MM.1S (cell line): ENCODE results near the gene KRT79.

Experiments used
- DNase-seq: peaks from one replicate; pipeline ENCODE4 v3.0.0-alpha.2; 2015
- H2AFZ ChIP-seq: fragments of 300-600 bp; sonication (generic); 2 replicates; pipeline ENCODE4 v1.6.0; 2016; ENCODE audit warnings: antibody characterized with exemption, low read length
- H3F3A ChIP-seq: fragments of 300-600 bp; sonication (generic); 2 replicates; pipeline ENCODE4 v1.6.1; 2016; ENCODE audit warnings: mild to moderate bottlenecking, antibody characterized with exemption, low read length, moderate library complexity, mixed read lengths; ENCODE audit not compliant: insufficient read depth
- H3K27ac ChIP-seq: fragments of 300-600 bp; sonication (generic); 2 replicates; pipeline ENCODE4 v1.5.1; 2016; ENCODE audit warnings: mild to moderate bottlenecking, low read length
- H3K27me3 ChIP-seq: fragments of 300-600 bp; sonication (generic); replicated peaks from 2 replicates; pipeline ENCODE4 v1.6.0; 2016; ENCODE audit warnings: low read length; ENCODE audit not compliant: insufficient read depth
- H3K36me3 ChIP-seq: fragments of 300-600 bp; sonication (generic); replicated peaks from 2 replicates; pipeline ENCODE4 v1.6.1; 2016; ENCODE audit warnings: mild to moderate bottlenecking, low read length, mixed read lengths; ENCODE audit not compliant: insufficient read depth
- H3K4me1 ChIP-seq: fragments of 300-600 bp; sonication (generic); 2 replicates; pipeline ENCODE4 v1.6.1; 2016; ENCODE audit warnings: low read length, mixed read lengths
- H3K4me2 ChIP-seq: fragments of 300-600 bp; sonication (generic); 2 replicates; pipeline ENCODE4 v1.6.0; 2016; ENCODE audit warnings: low read depth, low read length
- H3K4me3 ChIP-seq: fragments of 300-600 bp; sonication (generic); 2 replicates; pipeline ENCODE4 v1.5.1; 2016; ENCODE audit warnings: low read length, mixed read lengths
- H3K79me2 ChIP-seq: fragments of 300-600 bp; sonication (generic); 2 replicates; pipeline ENCODE4 v1.6.1; 2016; ENCODE audit warnings: mixed run types, low read length, mixed read lengths
- H3K9ac ChIP-seq: fragments of 300-600 bp; sonication (generic); 2 replicates; pipeline ENCODE4 v1.6.1; 2016; ENCODE audit warnings: low read length, mixed read lengths
- H3K9me2 ChIP-seq: fragments of 300-600 bp; sonication (generic); replicated peaks from 2 replicates; pipeline ENCODE4 v1.6.1; 2016; ENCODE audit warnings: mild to moderate bottlenecking, low read length, mixed read lengths; ENCODE audit not compliant: insufficient read depth
- H3K9me3 ChIP-seq: fragments of 300-600 bp; sonication (generic); replicated peaks from 2 replicates; pipeline ENCODE4 v1.6.1; 2016; ENCODE audit warnings: mild to moderate bottlenecking, low read length, mixed read lengths; ENCODE audit not compliant: insufficient read depth
- H4K20me1 ChIP-seq: fragments of 300-600 bp; sonication (generic); 2 replicates; pipeline ENCODE4 v1.6.1; 2016; ENCODE audit warnings: mild to moderate bottlenecking, low read length, moderate library complexity, mixed read lengths; ENCODE audit not compliant: insufficient read depth
- CTCF ChIP-seq: fragments of 300-600 bp; sonication (generic); IDR thresholded peaks from 2 replicates; pipeline ENCODE4 v1.5.1; 2016; ENCODE audit warnings: antibody characterized with exemption, low read length, mixed read lengths
- EZH2 ChIP-seq: fragments of 300-600 bp; sonication (generic); optimal IDR thresholded peaks from 2 replicates; pipeline ENCODE3; 2017; ENCODE audit warnings: low read depth, mild to moderate bottlenecking, antibody characterized with exemption, low read length, mixed read lengths
- EZH2phosphoT487 ChIP-seq: fragments of 300-600 bp; sonication (generic); IDR thresholded peaks from 2 replicates; pipeline ENCODE4 v1.6.1; 2018; ENCODE audit warnings: antibody characterized with exemption, low read length

The KRT79 gene

GRCh38 chr12:52805739-52806138, 28.4 kb downstream of the KRT79 start:
- no peak overlapping the region for H2AFZ ChIP-seq
- H3K27ac ChIP-seq, result no peak overlapping the region
- H3K79me2 ChIP-seq, result no peaks in the 10 kb centered on the region
- DNase-seq, result no peak
- no peak overlapping the region for H3K4me2 ChIP-seq
- TF ChIP-seq EZH2phosphoT487, result no peak
- TF ChIP-seq EZH2, result no peak
- TF ChIP-seq CTCF, result no peak
- H4K20me1 ChIP-seq, result no peaks in the 10 kb centered on the region
- no peaks in the 10 kb centered on the region for H3F3A ChIP-seq
- H3K9me2 ChIP-seq, result no peaks in the 10 kb centered on the region
- H3K4me1 ChIP-seq, result no peaks in the 10 kb centered on the region
- H3K9me3 ChIP-seq, result no peaks in the 10 kb centered on the region
- peaks cover 65% of the 10 kb centered on the region for H3K27me3 ChIP-seq
- H3K36me3 ChIP-seq, result no peaks in the 10 kb centered on the region
- no peak overlapping the region for H3K9ac ChIP-seq
- H3K4me3 ChIP-seq, result no peak overlapping the region

DNA sequence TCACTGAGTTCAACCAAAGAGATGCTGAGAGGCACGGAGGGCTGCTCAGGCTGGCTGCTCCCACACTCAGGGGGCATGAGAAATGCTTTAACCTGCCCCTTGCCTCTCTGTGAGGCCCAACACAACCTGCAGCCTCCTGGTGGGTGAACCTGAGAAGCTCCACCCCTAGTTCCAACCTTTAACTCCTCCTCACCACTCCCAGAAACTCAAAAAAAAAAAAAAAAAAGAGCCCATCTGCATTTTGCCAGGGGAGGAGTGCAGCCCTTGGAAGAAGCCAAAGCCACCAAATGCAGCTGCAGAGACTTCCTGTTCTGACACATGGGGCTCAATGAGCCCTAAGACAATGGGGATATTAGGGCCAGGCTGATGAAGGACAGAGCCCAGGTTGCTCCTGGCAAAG, 29.1 kb downstream of the KRT79 start:
- TF ChIP-seq EZH2phosphoT487 (no peak), EZH2 (no peak), CTCF (no peak)
- H4K20me1 ChIP-seq, result no peaks in the 10 kb centered on the region
- H3K4me1 ChIP-seq, result no peaks in the 10 kb centered on the region
- no peaks in the 10 kb centered on the region for H3K9me2 ChIP-seq
- H3K36me3 ChIP-seq, result no peaks in the 10 kb centered on the region
- no peak overlapping the region for H2AFZ ChIP-seq
- H3K4me3 ChIP-seq, result no peak overlapping the region
- H3K27ac ChIP-seq, result no peak overlapping the region
- no peaks in the 10 kb centered on the region for H3K79me2 ChIP-seq
- H3K4me2 ChIP-seq, result no peak overlapping the region
- DNase-seq, result no peak
- no peak overlapping the region for H3K9ac ChIP-seq
- H3F3A ChIP-seq, result no peaks in the 10 kb centered on the region
- peaks cover 63% of the 10 kb centered on the region for H3K27me3 ChIP-seq
- no peaks in the 10 kb centered on the region for H3K9me3 ChIP-seq

GRCh38 chr12:52802442-52802841, 31.7 kb downstream of the KRT79 start:
- Histone ChIP-seq H4K20me1 (no peaks in the 10 kb centered on the region), H3K4me2 (no peak overlapping the region), H3K9me3 (no peaks in the 10 kb centered on the region), H3K79me2 (no peaks in the 10 kb centered on the region), H3K27ac (no peak overlapping the region), H2AFZ (no peak overlapping the region), H3K4me3 (no peak overlapping the region), H3K9ac (no peak overlapping the region), H3F3A (no peaks in the 10 kb centered on the region), H3K4me1 (no peaks in the 10 kb centered on the region), H3K36me3 (no peaks in the 10 kb centered on the region), H3K27me3 (peaks cover 51% of the 10 kb centered on the region), H3K9me2 (no peaks in the 10 kb centered on the region)
- TF ChIP-seq CTCF (no peak), EZH2 (no peak), EZH2phosphoT487 (no peak)
- no peak for DNase-seq

GRCh38 chr12:52801773-52802172, 32.3 kb downstream of the KRT79 start:
- no peak overlapping the region for H3K9ac ChIP-seq
- H3K27ac ChIP-seq, result no peak overlapping the region
- no peak for DNase-seq
- H2AFZ ChIP-seq, result no peak overlapping the region
- no peaks in the 10 kb centered on the region for H4K20me1 ChIP-seq
- peaks cover 51% of the 10 kb centered on the region for H3K27me3 ChIP-seq
- H3K36me3 ChIP-seq, result no peaks in the 10 kb centered on the region
- H3K79me2 ChIP-seq, result no peaks in the 10 kb centered on the region
- H3K4me2 ChIP-seq, result no peak overlapping the region
- H3K9me2 ChIP-seq, result no peaks in the 10 kb centered on the region
- H3F3A ChIP-seq, result no peaks in the 10 kb centered on the region
- H3K4me3 ChIP-seq, result no peak overlapping the region
- TF ChIP-seq CTCF, result no peak
- TF ChIP-seq EZH2phosphoT487, result no peak
- H3K4me1 ChIP-seq, result no peaks in the 10 kb centered on the region
- no peaks in the 10 kb centered on the region for H3K9me3 ChIP-seq
